ENCODE data around the gene RAMAC. TPM values are rescaled to one million over a fixed set of nuclear protein-coding genes. Genes with fewer than 3 reads are reported as not detected.
A peak's percentile ranks its signal among the peaks of the same experiment; 100 is the strongest.
"Not testable (repeated sequence)": the region's sequence is repeated elsewhere in the genome, so short reads cannot be mapped to it uniquely, and the experiment has no call there.

Gene RAMAC
- 34.3 and 34.7 TPM in 2 replicates for polyA plus RNA-seq (2013)

DNA sequence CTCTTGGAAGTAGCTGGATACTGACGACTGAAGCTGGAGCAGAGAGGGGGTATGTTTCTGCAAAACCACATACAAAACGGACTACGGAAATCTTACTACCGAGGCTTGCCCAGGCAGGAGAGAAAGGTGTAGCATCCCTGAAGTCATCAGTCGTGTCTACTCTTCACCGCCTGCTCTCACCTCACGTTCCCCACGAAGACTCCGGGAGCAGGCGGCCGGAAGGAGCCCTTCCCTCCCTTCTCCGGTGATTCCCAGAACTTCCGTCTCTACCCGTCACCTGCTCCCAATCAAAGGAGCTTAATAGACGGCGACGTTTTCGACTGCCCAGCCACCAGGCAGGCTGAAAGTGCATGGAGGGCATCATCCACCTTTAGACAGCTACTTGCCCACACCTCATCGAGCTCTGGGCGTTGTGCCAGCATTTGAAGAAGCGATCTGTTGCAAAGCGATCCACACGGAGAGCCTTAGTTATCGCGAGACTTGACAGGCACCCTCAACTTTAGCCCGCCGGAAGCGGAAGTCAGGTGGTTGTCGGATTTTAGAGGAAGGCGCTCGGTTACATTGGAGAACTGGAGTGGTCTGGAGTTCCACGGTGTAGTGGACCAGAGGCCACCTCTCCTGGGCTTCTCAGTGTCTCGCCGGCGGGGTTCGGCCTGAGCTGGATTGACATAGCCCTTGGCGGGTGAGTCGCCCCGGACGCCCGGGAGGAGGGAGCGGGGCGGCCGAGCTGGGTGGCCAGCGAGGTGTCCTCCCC is at the start of gene RAMAC:
TSS of gene RAMAC (plus strand) at position 523 of the 754 bp plus-strand sequence. CDS start 2,809 bp downstream, outside the sequence.
- Histone ChIP-seq H2AK5ac (ENCODE audit: low read length) (no peak within 1 kb of the TSS), H3K27me3 (ENCODE audit: insufficient read depth, low read length) (no peaks in the 10 kb centered on the region), H3K18ac (ENCODE audit: low read length) (peak within 1 kb of the TSS; percentile 93), H3K4ac (ENCODE audit: low read depth, low read length) (peak within 1 kb of the TSS; percentile 65), H3K9me3 (ENCODE audit: insufficient read depth, low read depth, low read length) (peaks cover 1% of the 10 kb centered on the region), H4K91ac (ENCODE audit: low read depth, low read length) (peak within 1 kb of the TSS; percentile 88), H2BK12ac (ENCODE audit: low read length) (no peak within 1 kb of the TSS), H4K12ac (ENCODE audit: low read depth, low read length) (peak within 1 kb of the TSS; percentile 93), H3K4me3 (ENCODE audit: low read depth, low read length) (peak within 1 kb of the TSS; percentile 96), H3K4me2 (ENCODE audit: low read length) (peak within 1 kb of the TSS; percentile 79), H2BK120ac (ENCODE audit: insufficient read depth, low read length, poor library complexity) (peak within 1 kb of the TSS; percentile 74), H3K36me3 (ENCODE audit: control insufficient read depth in 1 of 2, insufficient read depth in 2 of 2, low read length in 2 of 2) (peaks cover 5 to 9% of the 10 kb centered on the region in 2 experiments), H3K9ac (ENCODE audit: low read length) (peak within 1 kb of the TSS; percentile 95), H4K8ac (ENCODE audit: low read depth, low read length) (peak within 1 kb of the TSS; percentile 99), H3K79me2 (ENCODE audit: control insufficient read depth, insufficient read depth, low read length, poor library complexity) (peaks cover 4% of the 10 kb centered on the region), H3K23ac (ENCODE audit: low read length) (no peak within 1 kb of the TSS), H3K4me1 (ENCODE audit: control insufficient read depth in 1 of 2, insufficient read depth in 2 of 2, low read length in 2 of 2) (peaks cover 3 to 4% of the 10 kb centered on the region in 2 experiments), H2BK5ac (ENCODE audit: low read depth, low read length, poor library complexity) (peak within 1 kb of the TSS; percentile 52), H3K14ac (ENCODE audit: low read length) (peak within 1 kb of the TSS; percentile 96), H3K79me1 (ENCODE audit: low read length) (peaks cover 5% of the 10 kb centered on the region), H3K27ac (ENCODE audit: low read depth, low read length) (no peak within 1 kb of the TSS), H2AFZ (ENCODE audit: insufficient read depth, low read length, poor library complexity) (peak within 1 kb of the TSS; percentile 94)
- no CpG with 5 or more reads among the region's 45 CpGs for WGBS (ENCODE audit: extremely low coverage, insufficient coverage, insufficient read length)
- peak; percentile 89 to 97 for DNase-seq

DNA sequence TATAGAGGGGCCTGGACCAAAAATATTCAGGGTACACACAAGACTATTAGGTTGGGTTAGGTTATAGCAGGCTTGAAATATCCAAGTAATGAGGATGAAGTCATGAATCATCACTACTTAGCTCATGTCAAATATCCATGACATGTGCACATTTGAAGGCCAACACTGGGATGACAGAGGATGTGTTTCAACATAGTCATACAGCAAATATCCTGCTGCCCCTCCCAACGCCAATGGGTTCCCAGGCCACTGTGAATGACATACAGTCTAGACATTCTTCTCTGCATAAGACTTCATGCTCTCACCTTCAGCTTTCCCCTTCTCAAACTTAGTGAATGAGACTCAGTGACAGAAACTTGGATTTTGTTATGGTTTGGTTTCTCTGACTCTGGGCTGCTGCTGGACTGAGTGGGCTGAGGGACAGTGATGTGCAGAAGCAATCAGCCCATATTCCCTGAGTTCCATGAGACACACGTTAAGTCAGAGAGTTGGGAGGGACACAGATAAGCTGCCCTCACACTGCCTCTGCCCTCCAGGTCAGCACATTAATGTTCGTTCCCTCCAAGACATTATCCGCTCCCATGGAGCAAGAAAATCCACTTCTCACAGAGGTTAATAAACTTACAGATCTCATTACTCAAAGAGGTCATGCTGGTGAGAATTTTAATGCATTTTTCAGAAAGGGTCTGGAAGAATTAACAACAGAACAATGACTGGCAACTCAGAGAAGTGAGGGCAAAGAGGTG is 48.9 kb upstream of the RAMAC start:
- H3K4ac ChIP-seq (ENCODE audit: low read depth, low read length): no peak overlapping the region
- WGBS (ENCODE audit: extremely low coverage, insufficient coverage, insufficient read length): no CpG with 5 or more reads among the region's 4 CpGs
- peak; percentile 78 to 83 for DNase-seq

DNA sequence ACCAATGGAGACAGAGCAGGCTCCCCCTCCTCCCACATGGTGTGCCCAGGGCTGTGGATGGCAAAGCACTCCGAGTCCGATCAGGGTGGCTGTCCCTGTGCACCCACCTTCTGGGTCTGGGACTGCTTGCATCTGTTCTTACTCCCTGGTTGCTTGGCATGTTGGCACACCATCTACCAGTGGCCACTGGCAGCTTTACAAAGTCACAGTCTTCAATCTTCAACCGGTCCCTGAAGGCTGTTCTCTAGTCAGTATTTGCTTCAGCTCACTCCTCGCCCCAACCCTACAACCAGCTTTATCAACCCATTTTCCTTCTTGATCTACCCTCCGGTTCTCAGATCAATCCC is 48.3 kb upstream of the RAMAC start:
- Histone ChIP-seq H3K36me3 (ENCODE audit: control insufficient read depth in 1 of 2, insufficient read depth in 2 of 2, low read length in 2 of 2) (no peaks in the 10 kb centered on the region), H3K27ac (ENCODE audit: low read depth, low read length) (no peak overlapping the region), H3K79me2 (ENCODE audit: control insufficient read depth, insufficient read depth, low read length, poor library complexity) (no peaks in the 10 kb centered on the region), H3K4me1 (ENCODE audit: control insufficient read depth in 1 of 2, insufficient read depth in 2 of 2, low read length in 2 of 2) (peaks cover 0 to 6% of the 10 kb centered on the region in 2 experiments), H2BK12ac (ENCODE audit: low read length) (no peak overlapping the region), H3K4me3 (ENCODE audit: low read depth, low read length) (no peak overlapping the region), H3K4ac (ENCODE audit: low read depth, low read length) (no peak overlapping the region), H2BK5ac (ENCODE audit: low read depth, low read length, poor library complexity) (no peak overlapping the region), H2AK5ac (ENCODE audit: low read length) (no peak overlapping the region), H3K9me3 (ENCODE audit: insufficient read depth, low read depth, low read length) (peaks cover 6% of the 10 kb centered on the region), H3K4me2 (ENCODE audit: low read length) (no peak overlapping the region), H3K27me3 (ENCODE audit: insufficient read depth, low read length) (no peaks in the 10 kb centered on the region), H4K91ac (ENCODE audit: low read depth, low read length) (no peak overlapping the region), H2AFZ (ENCODE audit: insufficient read depth, low read length, poor library complexity) (no peak overlapping the region), H2BK120ac (ENCODE audit: insufficient read depth, low read length, poor library complexity) (no peak overlapping the region), H4K12ac (ENCODE audit: low read depth, low read length) (no peak overlapping the region), H3K9ac (ENCODE audit: low read length) (no peak overlapping the region), H3K18ac (ENCODE audit: low read length) (no peak overlapping the region), H3K23ac (ENCODE audit: low read length) (no peak overlapping the region), H4K8ac (ENCODE audit: low read depth, low read length) (no peak overlapping the region), H3K14ac (ENCODE audit: low read length) (no peak overlapping the region), H3K79me1 (ENCODE audit: low read length) (no peaks in the 10 kb centered on the region)
- DNase-seq: no peak
- no CpG with 5 or more reads among the region's 5 CpGs for WGBS (ENCODE audit: extremely low coverage, insufficient coverage, insufficient read length)

More for the DNA sequence above, 48.9 kb upstream of the RAMAC start:
- H3K79me2 ChIP-seq (ENCODE audit: control insufficient read depth, insufficient read depth, low read length, poor library complexity): no peaks in the 10 kb centered on the region
- peaks cover 6% of the 10 kb centered on the region for H3K9me3 ChIP-seq (ENCODE audit: insufficient read depth, low read depth, low read length)
- no peak overlapping the region for H2BK120ac ChIP-seq (ENCODE audit: insufficient read depth, low read length, poor library complexity)
- H2BK5ac ChIP-seq (ENCODE audit: low read depth, low read length, poor library complexity): no peak overlapping the region
- no peaks in the 10 kb centered on the region for H3K79me1 ChIP-seq (ENCODE audit: low read length)
- no peak overlapping the region for H2AFZ ChIP-seq (ENCODE audit: insufficient read depth, low read length, poor library complexity)
- H3K14ac ChIP-seq (ENCODE audit: low read length): no peak overlapping the region
- H4K8ac ChIP-seq (ENCODE audit: low read depth, low read length): no peak overlapping the region
- H4K91ac ChIP-seq (ENCODE audit: low read depth, low read length): no peak overlapping the region
- H3K36me3 ChIP-seq (ENCODE audit: control insufficient read depth in 1 of 2, insufficient read depth in 2 of 2, low read length in 2 of 2): no peaks in the 10 kb centered on the region
- H3K27ac ChIP-seq (ENCODE audit: low read depth, low read length): no peak overlapping the region
- H3K18ac ChIP-seq (ENCODE audit: low read length): no peak overlapping the region
- no peak overlapping the region for H3K23ac ChIP-seq (ENCODE audit: low read length)
- H4K12ac ChIP-seq (ENCODE audit: low read depth, low read length): no peak overlapping the region
- no peaks in the 10 kb centered on the region for H3K27me3 ChIP-seq (ENCODE audit: insufficient read depth, low read length)
- peaks cover 0 to 2% of the 10 kb centered on the region in 2 experiments for H3K4me1 ChIP-seq (ENCODE audit: control insufficient read depth in 1 of 2, insufficient read depth in 2 of 2, low read length in 2 of 2)
- H3K4me3 ChIP-seq (ENCODE audit: low read depth, low read length): no peak overlapping the region
- H2AK5ac ChIP-seq (ENCODE audit: low read length): no peak overlapping the region
- no peak overlapping the region for H3K9ac ChIP-seq (ENCODE audit: low read length)
- H3K4me2 ChIP-seq (ENCODE audit: low read length): no peak overlapping the region
- no peak overlapping the region for H2BK12ac ChIP-seq (ENCODE audit: low read length)

DNA sequence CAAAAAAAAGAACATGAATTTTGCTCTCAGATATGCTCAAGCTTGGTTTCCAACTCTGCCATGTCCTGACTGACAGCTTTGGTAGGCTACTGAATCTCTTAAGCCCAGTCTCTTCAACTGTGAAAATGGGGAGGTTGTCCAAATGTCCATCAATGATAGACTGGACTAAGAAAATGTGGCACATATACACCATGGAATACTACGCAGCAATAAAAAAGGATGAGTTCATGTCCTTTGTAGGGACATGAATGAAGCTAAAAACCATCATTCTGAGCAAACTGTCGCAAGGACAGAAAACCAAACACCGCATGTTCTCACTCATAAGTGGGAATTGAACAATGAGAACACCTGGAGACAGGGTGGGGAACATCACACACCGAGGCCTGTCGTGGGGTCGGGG is 46.3 kb upstream of the RAMAC start:
- not testable (repeated sequence) for H2AK5ac ChIP-seq (ENCODE audit: low read length); H3K36me3 ChIP-seq (ENCODE audit: control insufficient read depth in 1 of 2, insufficient read depth in 2 of 2, low read length in 2 of 2); H3K27ac ChIP-seq (ENCODE audit: low read depth, low read length); H3K4me1 ChIP-seq (ENCODE audit: control insufficient read depth in 1 of 2, insufficient read depth in 2 of 2, low read length in 2 of 2); H3K14ac ChIP-seq (ENCODE audit: low read length); H3K23ac ChIP-seq (ENCODE audit: low read length); H4K8ac ChIP-seq (ENCODE audit: low read depth, low read length); H3K9ac ChIP-seq (ENCODE audit: low read length); H3K9me3 ChIP-seq (ENCODE audit: insufficient read depth, low read depth, low read length); H2BK120ac ChIP-seq (ENCODE audit: insufficient read depth, low read length, poor library complexity); DNase-seq; H4K91ac ChIP-seq (ENCODE audit: low read depth, low read length); H2BK5ac ChIP-seq (ENCODE audit: low read depth, low read length, poor library complexity); H3K18ac ChIP-seq (ENCODE audit: low read length); H3K27me3 ChIP-seq (ENCODE audit: insufficient read depth, low read length); H3K4me3 ChIP-seq (ENCODE audit: low read depth, low read length); H3K4ac ChIP-seq (ENCODE audit: low read depth, low read length); H2AFZ ChIP-seq (ENCODE audit: insufficient read depth, low read length, poor library complexity); H2BK12ac ChIP-seq (ENCODE audit: low read length); H3K4me2 ChIP-seq (ENCODE audit: low read length); H4K12ac ChIP-seq (ENCODE audit: low read depth, low read length); H3K79me1 ChIP-seq (ENCODE audit: low read length); H3K79me2 ChIP-seq (ENCODE audit: control insufficient read depth, insufficient read depth, low read length, poor library complexity)
- no CpG with 5 or more reads among the region's 6 CpGs for WGBS (ENCODE audit: extremely low coverage, insufficient coverage, insufficient read length)
